Activated T-helper 1 cell treated with Interleukin-2 at 50 U/mL for 16 hours (primary cell): ENCODE results near the gene MRPL51.

Source experiments
- DNase-seq: peaks from one replicate; pipeline ENCODE4 v3.0.0-alpha.2; 2020; ENCODE audit warnings: low read depth

Gene MRPL51

GRCh38 chr12:6492838-6493496 lies at the start of gene MRPL51:
MRPL51 (minus strand) TSS chr12:6493262; CDS start chr12:6493136, 126 bp downstream.
- DNase-seq = peak; percentile 91

DNA sequence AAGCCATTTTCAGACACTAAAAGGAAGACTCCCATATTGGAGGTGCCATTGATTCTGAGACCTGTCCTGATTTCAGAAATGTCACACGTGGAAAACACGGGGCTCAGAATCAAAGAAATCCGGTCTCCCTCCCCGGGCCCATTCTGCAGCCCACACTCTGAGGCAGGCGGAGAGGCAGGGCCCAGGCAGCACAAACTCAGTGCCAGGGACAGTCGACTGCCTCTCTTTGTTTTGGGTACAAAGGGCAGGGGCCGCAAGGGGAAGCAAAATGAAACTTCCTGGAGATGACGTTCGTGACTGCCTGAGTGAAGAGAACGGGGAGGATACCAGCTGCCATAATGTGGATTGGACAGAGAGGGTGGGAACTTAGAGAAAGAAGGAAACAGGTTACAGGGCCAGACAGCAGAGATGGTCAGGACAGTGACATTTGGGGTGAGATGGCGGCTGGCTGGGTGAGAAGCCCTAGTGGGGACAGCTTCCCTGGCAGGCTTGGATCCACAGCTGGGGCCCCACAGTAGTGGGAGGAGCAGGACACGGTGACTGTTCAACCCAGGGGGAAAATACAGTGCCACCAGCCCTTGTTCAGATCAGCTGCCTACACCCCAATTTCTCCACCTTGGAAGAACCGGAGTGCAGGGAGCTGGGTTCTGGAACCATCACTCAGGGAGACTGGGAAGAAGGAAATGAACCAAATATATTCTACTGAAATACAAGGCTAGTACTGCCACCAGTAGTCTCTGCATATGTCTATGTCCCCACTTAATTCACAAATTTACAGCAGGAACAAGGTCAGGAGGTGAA lies 49.3 kb upstream of the MRPL51 start:
- DNase-seq = no peak

- DNase-seq = no peak
These were observed 48.5 kb upstream of the MRPL51 start for GRCh38 chr12:6541371-6542165.

DNA sequence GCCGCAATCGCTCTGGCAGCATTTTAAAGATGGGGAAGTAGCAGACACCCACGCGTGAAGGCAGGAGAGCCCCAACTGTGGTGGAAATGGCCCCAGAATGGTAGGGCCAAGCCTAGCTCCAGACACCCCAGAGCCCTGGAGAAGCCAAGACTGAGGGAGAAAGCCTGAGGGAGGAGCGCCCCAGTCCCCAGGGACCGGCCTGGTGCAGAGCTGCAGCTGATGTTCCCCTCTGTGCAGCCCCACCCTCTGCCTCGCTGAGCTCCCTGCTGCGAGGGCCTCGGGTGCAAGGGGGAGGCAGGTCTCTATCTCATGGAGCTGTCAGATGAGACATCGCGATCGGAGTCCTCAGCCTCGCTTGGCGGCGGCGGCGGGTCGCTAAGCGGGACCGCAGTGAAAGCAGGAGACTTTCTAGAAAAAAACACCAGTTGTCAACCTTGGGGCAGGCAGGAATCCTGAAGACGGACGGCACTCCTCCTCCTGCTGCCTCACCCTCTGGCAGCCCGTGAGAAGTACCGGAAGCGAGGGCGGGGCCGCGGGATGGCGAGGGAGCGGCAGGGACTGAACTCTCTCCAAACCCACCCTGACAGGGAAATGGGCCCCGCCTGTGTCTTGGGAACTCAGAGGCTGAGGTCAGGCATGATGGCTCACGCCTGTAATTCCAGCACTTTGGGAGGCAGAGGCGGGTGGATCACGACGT lies 47.3 kb upstream of the MRPL51 start:
- DNase-seq = peak; percentile 42

DNA sequence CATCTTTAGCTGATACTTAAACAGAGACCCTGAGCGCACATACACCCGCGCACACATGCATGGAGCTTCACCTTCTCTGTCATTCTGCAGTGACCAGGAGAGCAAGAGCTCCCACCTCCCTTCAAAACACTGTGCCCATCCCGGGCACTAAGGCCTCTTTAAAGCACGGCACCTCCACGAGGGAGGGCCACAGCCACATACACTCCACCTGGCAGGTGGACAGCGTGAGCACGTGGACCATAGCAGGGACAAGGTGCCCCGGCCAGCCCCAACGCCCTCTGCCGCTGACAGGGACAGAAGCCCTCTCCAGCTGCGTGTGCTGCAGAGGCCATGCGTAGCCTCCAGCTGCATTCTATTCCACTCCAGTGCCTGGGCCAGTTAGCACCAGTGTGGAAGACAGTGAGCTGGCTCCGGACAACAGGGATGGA lies 46.7 kb upstream of the MRPL51 start:
- no peak for DNase-seq

- DNase-seq = no peak
These were observed 46.2 kb upstream of the MRPL51 start for GRCh38 chr12:6539314-6539682.

- DNase-seq = no peak
These were observed 45.6 kb upstream of the MRPL51 start for GRCh38 chr12:6538420-6539313.

- DNase-seq = peak; percentile 72
These were observed 44.7 kb upstream of the MRPL51 start for GRCh38 chr12:6537580-6538419.

DNA sequence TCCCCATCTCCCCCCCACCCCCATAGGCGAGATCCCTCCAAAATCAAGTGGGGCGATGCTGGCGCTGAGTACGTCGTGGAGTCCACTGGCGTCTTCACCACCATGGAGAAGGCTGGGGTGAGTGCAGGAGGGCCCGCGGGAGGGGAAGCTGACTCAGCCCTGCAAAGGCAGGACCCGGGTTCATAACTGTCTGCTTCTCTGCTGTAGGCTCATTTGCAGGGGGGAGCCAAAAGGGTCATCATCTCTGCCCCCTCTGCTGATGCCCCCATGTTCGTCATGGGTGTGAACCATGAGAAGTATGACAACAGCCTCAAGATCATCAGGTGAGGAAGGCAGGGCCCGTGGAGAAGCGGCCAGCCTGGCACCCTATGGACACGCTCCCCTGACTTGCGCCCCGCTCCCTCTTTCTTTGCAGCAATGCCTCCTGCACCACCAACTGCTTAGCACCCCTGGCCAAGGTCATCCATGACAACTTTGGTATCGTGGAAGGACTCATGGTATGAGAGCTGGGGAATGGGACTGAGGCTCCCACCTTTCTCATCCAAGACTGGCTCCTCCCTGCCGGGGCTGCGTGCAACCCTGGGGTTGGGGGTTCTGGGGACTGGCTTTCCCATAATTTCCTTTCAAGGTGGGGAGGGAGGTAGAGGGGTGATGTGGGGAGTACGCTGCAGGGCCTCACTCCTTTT lies 44.0 kb upstream of the MRPL51 start:
- DNase-seq = no peak

- DNase-seq = no peak
These were observed 43.1 kb upstream of the MRPL51 start for GRCh38 chr12:6535960-6536847.

DNA sequence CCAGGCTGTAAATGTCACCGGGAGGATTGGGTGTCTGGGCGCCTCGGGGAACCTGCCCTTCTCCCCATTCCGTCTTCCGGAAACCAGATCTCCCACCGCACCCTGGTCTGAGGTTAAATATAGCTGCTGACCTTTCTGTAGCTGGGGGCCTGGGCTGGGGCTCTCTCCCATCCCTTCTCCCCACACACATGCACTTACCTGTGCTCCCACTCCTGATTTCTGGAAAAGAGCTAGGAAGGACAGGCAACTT lies 42.6 kb upstream of the MRPL51 start:
- no peak for DNase-seq

DNA sequence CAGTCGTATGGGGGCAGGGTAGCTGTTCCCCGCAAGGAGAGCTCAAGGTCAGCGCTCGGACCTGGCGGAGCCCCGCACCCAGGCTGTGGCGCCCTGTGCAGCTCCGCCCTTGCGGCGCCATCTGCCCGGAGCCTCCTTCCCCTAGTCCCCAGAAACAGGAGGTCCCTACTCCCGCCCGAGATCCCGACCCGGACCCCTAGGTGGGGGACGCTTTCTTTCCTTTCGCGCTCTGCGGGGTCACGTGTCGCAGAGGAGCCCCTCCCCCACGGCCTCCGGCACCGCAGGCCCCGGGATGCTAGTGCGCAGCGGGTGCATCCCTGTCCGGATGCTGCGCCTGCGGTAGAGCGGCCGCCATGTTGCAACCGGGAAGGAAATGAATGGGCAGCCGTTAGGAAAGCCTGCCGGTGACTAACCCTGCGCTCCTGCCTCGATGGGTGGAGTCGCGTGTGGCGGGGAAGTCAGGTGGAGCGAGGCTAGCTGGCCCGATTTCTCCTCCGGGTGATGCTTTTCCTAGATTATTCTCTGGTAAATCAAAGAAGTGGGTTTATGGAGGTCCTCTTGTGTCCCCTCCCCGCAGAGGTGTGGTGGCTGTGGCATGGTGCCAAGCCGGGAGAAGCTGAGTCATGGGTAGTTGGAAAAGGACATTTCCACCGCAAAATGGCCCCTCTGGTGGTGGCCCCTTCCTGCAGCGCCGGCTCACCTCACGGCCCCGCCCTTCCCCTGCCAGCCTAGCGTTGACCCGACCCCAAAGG lies 42.1 kb upstream of the MRPL51 start:
- DNase-seq = peak; percentile 65

DNA sequence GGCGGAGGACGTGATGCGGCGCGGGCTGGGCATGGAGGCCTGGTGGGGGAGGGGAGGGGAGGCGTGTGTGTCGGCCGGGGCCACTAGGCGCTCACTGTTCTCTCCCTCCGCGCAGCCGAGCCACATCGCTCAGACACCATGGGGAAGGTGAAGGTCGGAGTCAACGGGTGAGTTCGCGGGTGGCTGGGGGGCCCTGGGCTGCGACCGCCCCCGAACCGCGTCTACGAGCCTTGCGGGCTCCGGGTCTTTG lies 41.6 kb upstream of the MRPL51 start:
- no peak for DNase-seq

GRCh38 chr12:6533923-6534694 lies 41.0 kb upstream of the MRPL51 start, which contains the start of gene GAPDH:
GAPDH (plus strand) TSS chr12:6534517; CDS start chr12:6534833, 316 bp downstream.
- DNase-seq = peak; percentile 78

- DNase-seq = no peak
These were observed 40.5 kb upstream of the MRPL51 start for GRCh38 chr12:6533653-6533922.

- no peak for DNase-seq
These were observed 40.0 kb upstream of the MRPL51 start for GRCh38 chr12:6532927-6533652.
